HG02610 (cell line): ENCODE measurements around the gene CELF2.
A peak's percentile ranks its signal among the peaks of the same experiment; 100 is the strongest.

Source experiments
- ATAC-seq: cut with Tn5 transposase; IDR thresholded peaks from one replicate; pipeline ENCODE4 v1.9.1; 2021; ENCODE audit warnings: mild to moderate bottlenecking, moderate library complexity; ENCODE audit not compliant: unreplicated experiment

The CELF2 gene

DNA sequence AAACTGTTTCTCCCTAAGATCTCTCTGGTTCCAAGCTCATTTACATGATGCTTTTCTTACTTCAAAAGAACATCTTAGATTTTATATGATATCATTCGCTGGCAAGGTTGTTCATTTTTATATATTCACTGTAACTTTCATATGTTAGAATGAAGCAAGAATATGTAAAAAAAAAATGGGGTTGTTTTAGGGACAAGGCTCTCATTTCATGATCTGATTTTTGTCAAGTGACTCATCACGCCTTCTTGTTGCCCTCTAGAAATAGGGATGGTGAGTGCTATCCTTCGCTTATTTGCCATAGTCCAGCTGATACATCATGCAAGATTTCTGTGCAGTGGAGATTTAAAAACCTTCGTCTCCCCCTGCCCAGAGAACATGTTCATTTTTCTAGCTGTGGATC lies 14.0 kb upstream of the CELF2 start:
- no peak for ATAC-seq

DNA sequence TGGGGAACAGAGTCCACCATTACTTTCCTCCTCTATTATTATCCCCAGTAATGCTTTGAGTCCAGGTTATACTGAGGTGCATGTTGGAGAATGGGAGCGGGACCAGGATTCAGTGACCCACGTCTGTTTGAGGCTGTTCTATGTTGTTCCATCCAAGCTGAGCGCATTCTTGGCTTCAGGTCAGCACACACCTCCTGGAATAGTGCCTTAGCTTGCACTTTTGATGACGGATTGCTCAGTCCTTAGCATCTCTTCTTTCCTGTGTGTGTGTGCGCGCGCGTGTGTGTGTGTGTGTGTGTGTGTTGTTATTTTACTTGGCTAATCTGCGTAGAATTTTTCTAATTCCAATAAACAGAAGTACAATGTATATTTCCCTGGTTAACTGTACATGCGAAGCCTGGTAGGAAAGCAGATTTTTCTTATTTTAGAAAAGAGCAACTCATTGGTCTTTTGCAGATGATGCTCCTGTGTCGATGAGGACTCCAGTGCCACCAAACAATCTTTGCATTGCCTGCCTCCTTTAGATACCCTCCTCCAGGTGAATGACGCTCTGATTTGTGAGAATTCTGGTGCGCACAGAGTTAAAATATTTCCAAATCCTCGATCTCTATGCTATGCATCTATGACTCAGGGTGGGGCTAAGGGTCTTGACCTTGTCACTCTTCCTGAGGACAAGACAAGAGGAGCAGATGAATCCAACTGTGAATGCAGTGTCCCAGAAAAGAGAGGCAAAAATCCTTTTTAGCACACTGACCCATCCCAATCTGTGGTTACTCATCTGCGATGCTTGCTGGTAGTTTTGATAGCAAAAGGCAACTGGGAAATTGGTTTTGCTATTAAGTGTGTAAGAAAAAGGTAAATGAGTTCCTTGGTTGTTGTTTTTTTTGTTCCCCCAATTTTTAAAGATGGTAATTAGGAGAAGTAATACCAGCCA lies 13.3 kb upstream of the CELF2 start:
- no peak for ATAC-seq

DNA sequence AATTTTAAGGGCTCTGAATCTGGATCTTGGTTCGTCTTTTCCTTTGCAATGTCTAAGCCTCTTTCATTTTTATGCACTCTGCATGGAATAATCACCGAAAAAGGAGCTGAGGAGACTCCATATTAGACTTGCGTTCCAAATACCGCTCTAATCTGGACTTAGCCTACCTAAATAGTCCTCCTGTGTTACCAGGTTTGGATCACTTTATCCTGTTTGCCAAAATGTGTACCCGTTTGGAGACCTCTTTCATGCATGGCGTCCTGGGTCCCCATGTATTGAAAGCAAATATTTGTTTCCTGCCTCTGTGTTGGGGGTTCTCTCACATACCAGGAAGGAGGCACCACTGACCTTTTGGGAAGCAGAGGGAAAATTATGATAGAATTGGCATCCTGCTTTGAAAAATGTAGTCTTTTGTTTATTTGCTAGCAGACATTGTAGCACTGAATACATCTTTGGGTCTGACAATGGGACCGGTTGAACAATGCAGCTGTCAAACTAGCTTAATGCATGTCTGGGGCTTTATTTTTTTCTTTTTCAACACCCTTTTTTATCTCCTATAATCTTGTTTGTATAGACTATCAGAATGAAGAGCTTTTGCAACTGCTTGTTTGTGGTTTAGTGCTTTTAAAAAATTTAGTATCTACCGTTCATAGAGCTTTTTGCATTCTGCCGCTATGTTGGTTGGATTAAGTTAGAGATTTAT lies 11.8 kb upstream of the CELF2 start:
- no peak for ATAC-seq

DNA sequence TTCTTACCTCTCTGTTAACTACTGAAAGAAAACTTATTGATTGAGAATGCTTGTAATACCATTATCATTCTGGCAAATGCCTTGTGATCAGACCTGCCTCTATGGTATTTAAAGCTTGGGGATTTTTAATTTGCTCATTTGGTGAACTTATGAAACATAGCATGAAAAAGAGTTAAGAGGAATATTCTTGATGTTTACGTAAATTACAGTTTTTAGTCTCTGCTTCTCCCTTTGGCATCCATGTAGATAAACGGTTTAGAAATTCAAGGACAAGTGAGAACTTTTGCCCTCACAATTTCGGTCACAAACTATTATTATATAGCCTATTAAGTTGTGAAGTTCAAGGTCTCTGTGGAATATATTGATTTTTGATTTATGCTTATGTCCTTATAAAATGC lies 11.2 kb upstream of the CELF2 start:
- no peak for ATAC-seq

DNA sequence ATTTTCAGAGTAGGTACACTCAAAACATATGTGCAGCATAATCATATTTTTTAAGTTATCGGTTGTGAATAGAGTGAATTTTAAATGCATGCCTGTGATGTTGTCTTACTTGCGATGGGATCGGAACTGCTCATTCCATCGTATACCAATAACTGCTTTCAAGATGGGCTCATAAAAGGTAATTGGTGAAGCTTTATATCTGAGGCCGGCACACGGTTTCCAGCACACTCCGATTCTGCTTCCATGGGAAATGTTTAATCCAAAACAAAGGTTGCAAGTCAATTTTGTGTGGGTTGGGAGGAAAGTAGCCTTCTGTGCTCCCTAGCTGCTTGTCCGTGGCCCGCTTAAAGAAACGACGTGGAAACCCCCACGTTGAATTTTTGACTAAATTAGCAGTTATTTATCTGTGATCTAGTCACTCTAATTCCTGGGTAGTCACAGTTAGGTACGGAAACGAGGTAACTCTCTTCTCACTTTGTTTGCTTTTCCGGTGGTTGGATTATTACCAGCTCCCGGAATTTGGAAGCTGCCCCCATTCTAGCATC lies 10.1 kb upstream of the CELF2 start:
- no peak for ATAC-seq

DNA sequence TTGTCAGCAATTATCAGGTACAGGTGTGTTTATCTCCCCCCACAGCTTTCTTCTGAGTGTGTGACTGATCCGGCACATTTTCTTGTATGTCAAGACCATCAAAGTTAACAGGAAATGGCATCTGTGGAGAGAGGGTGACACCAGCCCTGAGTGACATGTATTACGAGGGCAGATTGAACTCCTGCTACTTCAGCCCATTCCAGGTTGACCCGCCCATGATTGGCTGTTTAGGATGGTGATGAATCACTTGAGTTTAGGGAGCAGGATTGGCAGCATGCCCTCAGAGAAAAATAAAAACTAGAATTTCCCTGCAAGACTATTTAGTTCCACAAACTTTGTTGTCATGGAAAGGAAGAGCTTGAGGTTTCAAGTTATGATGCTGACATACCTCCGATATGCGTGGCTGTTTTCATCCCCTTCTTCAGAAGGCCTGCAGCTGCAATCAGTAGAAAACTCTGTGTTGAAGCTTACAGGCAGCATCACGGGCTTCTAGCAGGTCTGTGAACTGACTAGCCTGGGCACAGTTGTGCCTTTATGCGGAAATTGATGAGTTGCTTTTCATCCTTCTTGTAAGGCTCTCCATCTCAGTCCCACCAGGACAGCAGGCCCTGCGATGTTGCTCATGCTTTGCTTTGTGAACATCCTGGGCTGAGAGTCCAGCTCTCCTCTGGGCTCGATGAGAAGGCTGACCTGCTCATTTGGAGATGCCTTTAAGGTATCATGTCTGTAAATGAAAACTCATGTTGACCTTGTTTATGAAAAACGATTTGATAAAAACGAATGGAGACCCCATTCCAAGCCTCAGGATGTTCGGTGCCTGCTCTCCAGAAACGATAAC lies 8.0 kb upstream of the CELF2 start:
- no peak for ATAC-seq

DNA sequence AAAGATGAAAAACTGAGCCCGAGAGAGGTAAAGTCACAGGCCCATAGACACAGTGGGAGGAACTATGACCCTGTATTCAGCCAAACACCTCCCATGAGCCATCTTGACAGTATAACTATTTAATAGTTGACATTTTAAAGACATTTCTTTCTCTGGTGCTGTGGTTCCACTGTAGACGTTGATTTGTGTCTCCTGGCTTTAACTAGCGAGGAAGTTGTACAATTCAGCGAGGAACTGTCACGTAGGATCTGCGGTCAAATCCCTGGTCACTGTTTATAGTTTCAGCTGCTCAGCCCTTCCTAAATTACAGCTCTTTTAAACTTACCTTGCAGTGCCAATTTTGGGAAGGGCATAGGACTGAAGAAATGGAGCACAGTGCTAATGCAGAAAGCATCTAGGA lies 7.1 kb upstream of the CELF2 start:
- ATAC-seq: no peak

DNA sequence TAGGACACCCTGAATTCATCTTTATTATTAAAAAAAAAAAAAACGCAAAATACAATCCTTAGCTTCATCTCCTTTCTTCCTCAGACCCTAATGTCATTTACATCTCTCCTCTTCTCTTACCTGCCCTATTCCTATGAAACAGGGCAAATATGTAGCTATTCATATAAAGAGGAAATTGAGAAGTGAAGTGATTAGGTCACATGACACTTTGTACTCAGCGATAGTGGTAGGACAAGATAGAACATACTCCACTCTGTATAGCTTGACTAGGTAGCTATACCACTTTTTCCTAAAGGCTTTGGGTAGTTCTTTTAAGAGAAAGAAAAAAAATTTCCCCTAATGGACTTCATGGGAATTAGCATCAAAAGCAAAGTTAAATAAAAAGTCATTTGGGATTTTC lies 6.2 kb upstream of the CELF2 start:
- ATAC-seq: no peak

DNA sequence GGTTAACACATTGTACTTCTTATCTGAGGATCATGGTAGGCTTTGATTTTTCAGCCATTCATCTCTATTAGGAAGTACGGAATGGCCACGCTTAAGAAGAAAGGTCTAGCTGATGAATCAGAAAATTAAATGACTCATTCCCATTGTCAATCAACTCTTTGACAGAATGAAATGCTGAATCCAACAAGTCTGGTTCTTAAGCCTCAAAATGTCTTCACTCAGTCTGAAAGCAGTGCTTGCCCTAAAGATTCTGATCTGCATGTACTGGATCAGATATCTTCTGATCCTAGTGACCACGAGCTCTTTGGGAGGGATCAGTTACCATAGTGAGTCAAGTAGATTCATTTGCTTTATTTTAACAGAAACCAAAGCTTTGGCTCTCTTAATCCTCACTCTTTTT lies 5.7 kb upstream of the CELF2 start:
- no peak for ATAC-seq

DNA sequence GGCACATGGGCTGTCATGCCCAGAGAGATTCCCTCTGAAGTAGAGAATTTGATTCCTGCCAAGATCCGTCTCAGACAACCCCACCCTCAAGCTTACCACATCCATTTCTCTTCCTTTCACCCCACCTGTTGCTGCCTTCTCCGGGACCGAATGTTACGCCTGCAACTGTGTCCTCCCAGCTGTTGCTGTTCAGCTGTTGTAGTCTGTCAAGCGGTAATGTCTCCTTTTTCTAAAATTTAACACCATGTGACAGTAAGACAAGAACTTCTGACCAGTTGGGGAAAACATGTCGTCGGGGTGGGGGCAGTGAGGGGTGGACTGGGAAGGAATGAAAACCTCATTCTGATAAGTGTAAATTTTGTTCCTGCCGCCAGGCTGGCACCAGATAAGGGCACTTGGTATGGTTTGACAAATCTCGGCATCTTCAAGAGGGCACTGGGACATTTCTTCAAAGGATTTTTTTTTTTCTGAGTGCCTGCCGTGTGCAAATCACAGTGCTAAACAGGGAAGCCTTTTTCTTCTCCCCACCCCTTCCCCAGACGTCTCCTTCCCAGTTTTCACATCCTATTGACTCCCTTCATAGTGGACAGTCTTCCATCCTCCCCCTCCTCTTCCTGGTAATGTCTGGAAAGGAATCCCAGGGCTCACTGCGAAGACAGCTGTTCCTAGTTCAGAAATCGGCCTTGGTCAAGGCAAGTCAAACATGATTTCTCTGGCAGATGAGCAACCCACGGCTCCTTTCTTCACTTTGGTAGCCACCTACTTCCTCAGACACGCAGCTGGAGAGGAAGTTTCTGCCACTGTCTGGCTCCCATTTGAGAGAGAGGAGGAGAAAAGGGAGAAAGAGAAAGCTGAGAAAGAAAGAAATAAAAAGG lies 5.0 kb upstream of the CELF2 start:
- no peak for ATAC-seq

DNA sequence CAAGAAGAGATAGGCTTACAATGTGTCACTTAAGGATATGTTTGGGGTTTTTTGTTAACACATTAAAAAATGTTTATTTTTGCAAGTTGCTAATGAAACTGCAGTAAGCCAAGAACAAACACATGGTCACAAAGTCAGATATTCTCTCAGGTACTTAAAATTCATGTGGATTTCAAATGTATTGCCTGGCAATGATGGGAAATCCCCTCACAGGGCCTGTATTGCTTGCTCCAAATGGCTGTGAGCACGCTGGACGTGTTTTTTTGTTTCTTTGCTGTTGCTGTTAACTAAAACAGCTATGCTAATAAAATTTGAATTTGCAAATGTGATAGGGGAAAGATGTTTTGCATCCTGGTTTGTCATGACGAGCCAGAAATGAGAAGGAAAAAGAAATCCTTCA lies 3.8 kb upstream of the CELF2 start:
- no peak for ATAC-seq

DNA sequence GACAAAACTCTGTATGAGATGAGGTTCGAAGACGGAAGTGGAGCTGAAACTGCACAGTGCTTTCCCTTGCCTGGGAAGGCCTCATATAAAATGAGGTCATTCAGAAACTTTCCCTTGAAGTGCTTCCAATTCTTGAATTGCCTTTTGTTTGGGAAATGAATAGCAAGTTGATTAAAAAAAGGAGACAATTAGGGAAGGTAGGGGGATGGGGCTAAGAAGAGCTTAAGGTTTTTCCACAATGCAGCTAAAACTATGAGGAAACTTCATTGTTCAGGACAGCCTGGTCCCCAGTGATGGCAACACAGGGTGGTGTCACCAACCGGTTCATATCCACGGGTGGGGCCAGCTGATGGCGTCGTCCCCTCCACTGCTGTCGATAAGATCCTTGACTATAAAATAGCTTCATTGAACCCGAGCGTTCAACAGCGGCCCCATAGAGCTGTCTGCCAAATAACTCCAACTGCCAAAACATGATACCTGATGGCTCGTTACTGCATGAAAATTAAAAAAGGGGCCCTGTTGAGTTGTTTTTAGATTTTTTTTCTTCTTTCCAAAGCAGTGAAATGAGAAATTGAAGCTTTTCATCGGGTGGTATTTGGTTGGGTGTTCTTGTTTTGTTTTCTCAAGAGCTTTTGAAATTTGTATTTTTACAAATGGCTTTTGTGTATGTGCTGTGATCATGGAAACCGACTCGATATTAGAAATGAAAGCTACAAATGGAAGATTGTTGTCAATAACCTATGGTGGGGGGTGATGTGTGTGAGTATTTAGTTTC lies 2.8 kb upstream of the CELF2 start:
- no peak for ATAC-seq

DNA sequence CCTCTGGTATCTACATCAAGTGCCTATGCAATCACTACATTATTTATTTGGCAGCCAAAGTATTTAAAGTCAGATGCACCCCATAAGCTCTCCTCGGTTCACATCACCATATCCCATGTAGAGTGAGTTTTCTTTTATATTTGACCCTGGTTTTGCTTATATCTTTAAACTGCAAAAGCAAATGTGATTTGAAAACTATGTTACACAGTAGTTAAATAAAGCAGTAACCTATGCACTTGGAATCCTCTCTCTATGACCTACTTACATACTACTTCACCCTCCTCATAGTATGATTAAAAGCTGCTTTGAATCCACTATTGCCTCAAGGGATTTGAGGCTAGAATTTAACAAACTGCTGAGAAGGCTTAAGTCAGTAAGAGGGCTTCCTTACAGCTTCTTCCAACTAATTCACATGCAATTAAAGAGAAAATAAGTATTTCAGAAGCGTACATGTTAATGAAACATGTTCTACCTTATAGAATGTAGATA lies 2.2 kb upstream of the CELF2 start:
- no peak for ATAC-seq

DNA sequence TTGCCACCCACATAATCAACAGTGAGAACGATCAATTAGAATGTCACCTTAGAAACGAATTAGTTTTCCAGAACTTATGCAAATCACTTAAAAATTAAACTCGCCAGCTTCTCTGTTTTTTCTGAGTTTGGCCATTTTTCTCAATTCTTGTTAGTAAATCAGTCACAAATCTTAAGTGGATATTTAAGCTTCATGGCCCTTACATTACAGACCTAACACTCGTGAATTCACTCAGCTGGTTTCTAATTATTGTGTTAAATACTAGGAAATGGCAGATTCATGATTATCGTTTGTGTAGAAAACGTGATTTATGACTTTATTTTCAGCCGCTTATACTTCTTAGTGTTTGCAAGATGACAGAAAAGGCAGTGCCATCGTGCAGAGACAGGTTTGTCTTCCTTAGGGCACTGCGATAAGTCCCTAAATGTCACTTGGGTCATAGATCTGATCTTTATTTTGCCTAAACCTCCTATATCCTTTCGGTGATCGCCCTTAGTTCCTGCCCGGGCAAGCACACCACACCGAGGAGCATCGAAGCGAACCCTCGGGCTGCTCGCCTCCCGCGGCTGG lies 587 bp upstream of the CELF2 start:
- peak; percentile 55 for ATAC-seq

DNA sequence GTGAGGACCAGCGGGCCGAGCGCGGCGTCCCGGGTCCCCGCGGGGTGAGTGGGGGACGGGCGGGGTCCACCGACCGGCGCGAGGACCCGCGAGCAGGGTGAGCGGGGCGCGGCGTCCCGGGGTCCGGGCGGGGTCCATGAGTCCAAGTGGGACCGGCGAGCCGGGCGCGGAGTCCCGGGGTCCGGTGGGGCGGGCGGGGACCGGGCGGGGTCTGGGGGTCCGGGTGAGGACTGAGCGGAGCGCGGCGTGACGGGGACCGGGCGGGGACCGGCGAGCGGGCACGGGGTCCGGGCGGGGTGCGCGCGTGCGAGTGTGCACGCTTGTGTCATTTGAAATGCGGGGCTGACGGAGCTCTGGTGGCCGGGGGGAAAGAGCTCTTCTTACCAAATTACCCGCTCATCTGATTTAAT lies 765 bp downstream of the CELF2 start:
- ATAC-seq: no peak

DNA sequence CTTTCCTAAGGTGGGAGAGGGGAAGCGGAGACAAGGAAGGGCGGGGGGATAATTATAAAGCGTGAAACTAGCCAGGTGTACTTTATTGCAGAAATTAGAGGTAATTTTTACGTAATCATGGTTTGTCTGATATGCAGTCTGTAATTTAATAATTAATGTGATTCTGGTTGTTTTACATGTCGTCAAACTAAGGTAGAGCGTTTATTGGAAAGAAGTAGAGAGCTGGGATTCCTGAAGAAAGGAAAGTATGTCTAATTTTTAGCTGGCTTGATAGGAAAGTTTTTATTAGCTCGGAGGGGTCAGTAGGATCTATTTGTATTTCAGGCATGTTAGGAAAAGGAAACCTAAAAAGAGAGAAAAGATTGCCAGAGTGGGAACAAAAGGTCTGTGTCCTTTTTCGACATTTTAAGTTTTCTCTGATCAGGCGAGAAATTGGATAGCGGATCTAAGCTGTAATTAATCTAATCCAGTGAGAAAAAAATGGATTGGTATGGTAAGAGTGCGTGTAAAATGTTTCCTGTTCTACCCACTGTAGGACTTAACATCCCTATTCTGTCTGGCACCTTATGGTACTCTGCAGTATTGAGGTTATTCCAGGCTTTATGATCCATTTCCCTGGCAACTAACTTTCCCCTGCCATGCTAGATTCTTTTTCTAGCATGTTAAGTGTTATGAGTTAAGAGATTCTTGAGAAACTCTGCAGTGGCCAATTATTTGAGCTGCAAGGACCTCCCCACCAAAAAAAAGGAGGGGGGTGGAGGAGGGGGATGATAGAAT lies 1.4 kb downstream of the CELF2 start:
- ATAC-seq: no peak

DNA sequence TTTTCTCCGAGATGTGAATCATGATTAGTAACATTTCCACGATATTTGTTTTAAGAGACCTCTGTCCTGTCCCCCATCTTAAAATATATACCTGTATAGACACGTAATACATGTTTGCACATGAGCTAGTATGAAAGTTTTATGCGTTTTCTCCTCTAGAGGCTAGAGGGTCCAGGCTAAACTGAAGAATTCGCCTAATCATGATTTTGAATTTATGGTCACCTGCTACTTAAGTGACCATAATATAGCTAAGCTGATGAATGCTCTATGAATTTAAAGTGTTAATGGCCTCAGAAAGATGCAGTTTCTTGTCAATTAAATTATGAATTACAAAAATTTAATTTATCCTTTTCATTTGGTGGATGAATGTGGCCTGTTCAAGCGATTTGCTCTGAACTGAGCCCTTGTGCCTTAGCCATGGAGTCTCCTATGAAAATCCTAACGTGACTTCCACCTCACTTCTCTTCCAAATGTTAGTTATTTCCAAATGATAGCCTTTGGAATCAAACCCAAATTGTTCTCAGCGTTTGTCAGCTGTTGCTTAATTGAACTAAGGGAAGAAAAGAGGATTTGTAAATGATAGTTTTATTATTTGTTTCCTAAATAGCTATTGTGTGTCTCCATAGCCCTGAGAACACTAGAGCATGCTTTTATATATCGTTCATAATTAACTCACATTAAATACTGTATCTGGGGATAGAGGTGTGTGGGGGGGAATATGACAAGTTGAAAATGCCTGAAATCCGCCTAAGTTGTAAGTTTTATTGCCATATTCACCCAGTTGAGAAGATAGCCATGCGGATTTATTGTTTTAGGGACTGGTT lies 2.3 kb downstream of the CELF2 start:
- no peak for ATAC-seq
